K562 (cell line): ENCODE data around the gene C1orf174. TPM values are rescaled to one million over a fixed set of nuclear protein-coding genes. Genes with fewer than 3 reads are reported as not detected.

Experiments used
- ATAC-seq: fragments of 200-7000 bp; cut with Tn5 transposase; 3 replicates; pipeline ENCODE4 v1.9.1; 2020; ENCODE audit warnings: moderate library complexity
- BruUV-seq: library from RNA; stranded (reverse); fragments of 400-500 nt; replicated peaks from 2 replicates; lab custom pipeline; 2021; lab: Mats Ljungman, UMichigan
- CTCF ChIA-PET: fragments of 300-600 bp; formaldehyde crosslinking; extraction: SDS; loops from one replicate; lab custom pipeline; 2021; ENCODE audit warnings: low intra/inter-chr PET ratio; lab: Yijun Ruan, JAX
- POLR2A ChIA-PET: fragments of 300-600, 350-650 bp; sonication (Branson Sonifier 250); formaldehyde crosslinking; extraction: SDS; loops from one replicate; lab custom pipeline; 2021; ENCODE audit warnings: antibody characterized with exemption, inconsistent platforms; lab: Yijun Ruan, JAX
- DNase-seq, 4 experiments: peaks; one replicate each; pipeline versions ENCODE4 v3.0.0 to v3.0.0-alpha.2; 2011 to 2018; ENCODE audit warnings: low spot score in 3 of 4, mixed read lengths in 3 of 4; ENCODE audit errors: extremely low read depth in 1 of 4
- FAIRE-seq: peaks from 2 replicates; lab custom pipeline; 2011; peaks lifted over from hg19 to GRCh38; lab: Jason Lieb, UNC
- H2AFZ ChIP-seq: 2 replicates; pipeline ENCODE4 v1.6.0; 2011; ENCODE audit warnings: low read depth, low read length, control low read depth, inconsistent platforms
- H3K27ac ChIP-seq: fragments of 200-600 bp; 3 replicates; pipeline ENCODE4 v1.8.0; 2011; ENCODE audit warnings: low read depth, mild to moderate bottlenecking, control low read depth, inconsistent platforms, low read length, moderate library complexity, mixed read lengths; ENCODE audit errors: extremely low read depth
- H3K27me3 ChIP-seq, 2 experiments: fragments of 300-600 bp in 1 of 2; 2 replicates in 1 of 2; 3 replicates in 1 of 2; pipeline versions ENCODE4 v1.6.0 to v1.8.0; 2011; ENCODE audit warnings: inconsistent platforms in 2 of 2, low read length in 2 of 2, mild to moderate bottlenecking in 1 of 2, mixed read lengths in 1 of 2, moderate library complexity in 1 of 2; ENCODE audit not compliant: control insufficient read depth in 2 of 2, insufficient read depth in 2 of 2
- H3K36me3 ChIP-seq: fragments of 300-600 bp; 3 replicates; pipeline ENCODE4 v1.8.0; 2011; ENCODE audit warnings: mild to moderate bottlenecking, low read length, inconsistent platforms; ENCODE audit not compliant: control insufficient read depth, insufficient read depth
- H3K4me1 ChIP-seq, 2 experiments: fragments of 200-600 bp in 1 of 2; replicated peaks in 1 of 2; 2 replicates in 1 of 2; 3 replicates in 1 of 2; pipeline versions ENCODE4 v1.5.1 to v1.8.0; 2011; ENCODE audit warnings: inconsistent platforms in 2 of 2, low read length in 2 of 2, mild to moderate bottlenecking in 1 of 2, mixed read lengths in 1 of 2, moderate library complexity in 1 of 2; ENCODE audit not compliant: control insufficient read depth in 2 of 2, insufficient read depth in 2 of 2
- H3K4me2 ChIP-seq: 2 replicates; pipeline ENCODE4 v1.6.1; 2011; ENCODE audit warnings: low read length, control low read depth, inconsistent platforms, mixed read lengths; ENCODE audit not compliant: insufficient read depth
- H3K4me3 ChIP-seq: fragments of 200-600 bp; sonication (generic), shearing (Covaris generic); 2 replicates; pipeline ENCODE4 v1.5.1; 2016; ENCODE audit warnings: control low read depth, inconsistent platforms
- H3K79me2 ChIP-seq: fragments of 200-600 bp; 3 replicates; pipeline ENCODE4 v1.8.0; 2011; ENCODE audit warnings: low read length, inconsistent platforms; ENCODE audit not compliant: control insufficient read depth, insufficient read depth
- H3K9ac ChIP-seq, 2 experiments: 2 replicates each; pipeline versions ENCODE4 v1.6.0 to v1.6.1; 2011; ENCODE audit warnings: low read depth in 2 of 2, low read length in 2 of 2, control low read depth in 1 of 2, inconsistent platforms in 1 of 2, mild to moderate bottlenecking in 1 of 2, mixed read lengths in 1 of 2; ENCODE audit not compliant: insufficient read depth in 1 of 2
- H3K9me1 ChIP-seq: one replicate; pipeline ENCODE4 v1.6.0; 2011; ENCODE audit warnings: inconsistent platforms, mild to moderate bottlenecking, low read length, moderate library complexity; ENCODE audit not compliant: control insufficient read depth, insufficient read depth
- H3K9me3 ChIP-seq: replicated peaks from 2 replicates; pipeline ENCODE4 v1.5.1; 2011; ENCODE audit warnings: low read depth, low read length, inconsistent platforms; ENCODE audit not compliant: control insufficient read depth, insufficient read depth
- H4K20me1 ChIP-seq: replicated peaks from 2 replicates; pipeline ENCODE4 v1.6.1; 2011; ENCODE audit warnings: low read length, inconsistent platforms, mixed read lengths; ENCODE audit not compliant: control insufficient read depth, insufficient read depth
- NFIC ChIP-seq: fragments of 450-650 bp; IDR thresholded peaks from 2 replicates; pipeline ENCODE4 v1.6.1; 2017; ENCODE audit warnings: mild to moderate bottlenecking, inconsistent platforms
- SMAD3 ChIP-seq: fragments of 450-650 bp; formaldehyde crosslinking; conservative IDR thresholded peaks from 2 replicates; pipeline ENCODE4 v1.4.0; 2020; ENCODE audit warnings: mild to moderate bottlenecking
- WGBS: fragments of 100-300 bp; shearing (Covaris generic); methylation state at CpG from one replicate; pipeline ENCODE4 v1.1.6; 2016; ENCODE audit warnings: low coverage, mixed read lengths; ENCODE audit not compliant: insufficient coverage; ENCODE audit errors: missing lambda C conversion rate; 5-methylcytosine and 5-hydroxymethylcytosine counted together
- in situ Hi-C: fragments of 300-500 bp; cut with MboI; formaldehyde crosslinking; loops from 4 replicates; pipeline ENCODE4 v1.15.0; 2018; ENCODE audit warnings: inconsistent platforms, mixed read lengths
- intact Hi-C: fragments of 100-400 bp; cut with micrococcal nuclease; formaldehyde crosslinking; loops from 2 replicates; pipeline ENCODE4 v1.14.2; 2022
- polyA plus RNA-seq, 8 experiments: library from polyadenylated mRNA; depleted of rRNA in 4 of 8; stranded (reverse) in 5 of 8; unstranded in 3 of 8; fragments of >200 nt; fragmentation: Nextera tagmentation in 2 of 8; fragmentation: Illumina TruSeq in 1 of 8; extraction: Ambion mirVana in 2 of 8; extraction: Trizol in 1 of 8; gene quantifications; 2 replicates each; pipeline versions ENCODE4 v1.2.1 to v1.2.3, GENCODE V29; 2011 to 2014; ENCODE audit warnings: inconsistent platforms in 1 of 8, missing spikeins in 1 of 8
- total RNA-seq, 7 experiments: library from RNA; depleted of rRNA in 6 of 7; stranded (reverse); fragments of >200 nt in 6 of 7; fragmentation: Illumina TruSeq in 2 of 7; extraction: Trizol in 2 of 7; gene quantifications; 2 replicates each; pipeline versions ENCODE4 v1.2.1 to v1.2.3, GENCODE V29; 2011 to 2021; ENCODE audit warnings: low replicate concordance in 1 of 7
- TF ChIP-seq, protein P1 (sequence below): fragments of 450-650 bp; IDR thresholded peaks from 2 replicates; pipeline ENCODE4 v1.6.1; 2018; ENCODE audit not compliant: partially characterized antibody

The C1orf174 gene
- total and polyA plus RNA-seq, 9 of the 15 experiments (the other 6 are each of a cell fraction or from before 2014, with no cell fraction given): 38.5 to 64.9 (median 45.4) TPM

DNA sequence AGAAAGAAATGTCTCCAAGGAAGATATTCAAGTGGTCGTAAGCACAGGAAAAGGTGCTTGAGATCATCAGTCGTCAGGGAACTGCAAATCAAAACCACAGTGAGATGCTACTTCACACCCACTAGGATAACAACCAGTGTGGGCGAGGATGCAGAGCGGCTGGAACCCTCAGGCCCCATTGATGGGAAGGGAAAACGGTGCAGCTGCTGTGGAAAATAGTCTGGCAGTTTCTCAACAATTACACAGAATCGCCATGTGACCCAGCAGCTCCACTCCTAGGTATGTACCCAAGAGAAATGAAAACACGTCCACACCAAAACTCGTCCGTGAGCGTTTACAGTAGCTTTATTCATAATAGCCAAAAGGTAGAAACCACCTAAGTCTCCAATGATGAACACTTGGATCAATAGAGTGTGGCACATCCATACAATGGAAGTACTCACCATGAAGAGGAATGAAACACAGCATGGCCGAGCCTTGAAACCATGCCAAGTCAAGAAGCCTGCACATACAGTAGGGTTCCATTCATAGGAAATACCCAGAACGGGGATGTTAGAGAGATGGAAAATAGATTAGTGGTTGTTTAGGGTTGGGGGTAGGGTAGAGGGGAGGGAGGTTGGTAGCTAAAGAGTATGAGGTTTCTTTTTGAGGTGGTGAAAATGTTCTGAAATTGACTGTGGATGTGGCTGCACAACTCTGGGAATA is 36.7 kb downstream of the C1orf174 start:
- Histone ChIP-seq H3K36me3 (peaks cover 23% of the 10 kb centered on the region), H3K9ac (no peak overlapping the region), H3K4me3 (no peak overlapping the region), H3K27ac (no peak overlapping the region), H3K79me2 (peaks cover 5% of the 10 kb centered on the region), H3K4me2 (no peak overlapping the region), H3K9me1 (no peaks in the 10 kb centered on the region), H3K4me1 (peaks cover 4 to 19% of the 10 kb centered on the region in 2 experiments; a peak in 3 of 5 replicates), H4K20me1 (no peaks in the 10 kb centered on the region), H3K27me3 (no peaks in the 10 kb centered on the region), H2AFZ (no peak overlapping the region), H3K9me3 (0 out of 2 replicates have a peak, but pooled peaks cover under 1% of the 10 kb centered on the region)
- DNase-seq: no peak
- in situ Hi-C loops: no loop called here
- FAIRE-seq: peak; percentile 56
- CTCF ChIA-PET: no interaction called here
- WGBS: 70% methylated on average over 12 of the region's 12 CpGs
- ATAC-seq: no peak
- intact Hi-C loops: no loop called here
- TF ChIP-seq, protein P1, sequence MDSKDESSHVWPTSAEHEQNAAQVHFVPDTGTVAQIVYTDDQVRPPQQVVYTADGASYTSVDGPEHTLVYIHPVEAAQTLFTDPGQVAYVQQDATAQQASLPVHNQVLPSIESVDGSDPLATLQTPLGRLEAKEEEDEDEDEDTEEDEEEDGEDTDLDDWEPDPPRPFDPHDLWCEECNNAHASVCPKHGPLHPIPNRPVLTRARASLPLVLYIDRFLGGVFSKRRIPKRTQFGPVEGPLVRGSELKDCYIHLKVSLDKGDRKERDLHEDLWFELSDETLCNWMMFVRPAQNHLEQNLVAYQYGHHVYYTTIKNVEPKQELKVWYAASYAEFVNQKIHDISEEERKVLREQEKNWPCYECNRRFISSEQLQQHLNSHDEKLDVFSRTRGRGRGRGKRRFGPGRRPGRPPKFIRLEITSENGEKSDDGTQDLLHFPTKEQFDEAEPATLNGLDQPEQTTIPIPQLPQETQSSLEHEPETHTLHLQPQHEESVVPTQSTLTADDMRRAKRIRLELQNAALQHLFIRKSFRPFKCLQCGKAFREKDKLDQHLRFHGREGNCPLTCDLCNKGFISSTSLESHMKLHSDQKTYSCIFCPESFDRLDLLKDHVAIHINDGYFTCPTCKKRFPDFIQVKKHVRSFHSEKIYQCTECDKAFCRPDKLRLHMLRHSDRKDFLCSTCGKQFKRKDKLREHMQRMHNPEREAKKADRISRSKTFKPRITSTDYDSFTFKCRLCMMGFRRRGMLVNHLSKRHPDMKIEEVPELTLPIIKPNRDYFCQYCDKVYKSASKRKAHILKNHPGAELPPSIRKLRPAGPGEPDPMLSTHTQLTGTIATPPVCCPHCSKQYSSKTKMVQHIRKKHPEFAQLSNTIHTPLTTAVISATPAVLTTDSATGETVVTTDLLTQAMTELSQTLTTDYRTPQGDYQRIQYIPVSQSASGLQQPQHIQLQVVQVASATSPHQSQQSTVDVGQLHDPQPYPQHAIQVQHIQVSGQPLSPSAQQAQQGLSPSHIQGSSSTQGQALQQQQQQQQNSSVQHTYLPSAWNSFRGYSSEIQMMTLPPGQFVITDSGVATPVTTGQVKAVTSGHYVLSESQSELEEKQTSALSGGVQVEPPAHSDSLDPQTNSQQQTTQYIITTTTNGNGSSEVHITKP: peak; percentile 40
- TF ChIP-seq SMAD3 (CRISPR knock-in tag) (no peak), NFIC (peak; percentile 19; the same call in 1 of the 2 replicates)
- POLR2A ChIA-PET: interaction anchor here (0.6 to 1.1 kb wide), 2 partner anchors 15 to 17 kb away, joined by 4 to 5 read pairs; no protein-coding TSS in a partner anchor
- no TSS peak for BruUV-seq
